Mesothelial cell of epicardium (in vitro differentiated cells): ENCODE measurements around the gene TMEM107. TPM values are rescaled to one million over a fixed set of nuclear protein-coding genes. Genes with fewer than 3 reads are reported as not detected.

Experiments
- DNase-seq, 2 experiments: peaks; one replicate each; pipeline ENCODE4 v3.0.0; 2021; ENCODE audit warnings: low spot score in 2 of 2; ENCODE audit not compliant: unreplicated experiment in 2 of 2
- H3K27ac Mint-ChIP-seq: 2 replicates; pipeline ENCODE4 v1.8.0; 2021; ENCODE audit warnings: mixed read lengths
- H3K27me3 Mint-ChIP-seq: 2 replicates; pipeline ENCODE4 v1.8.0; 2021; ENCODE audit warnings: low read depth, mixed read lengths
- H3K36me3 Mint-ChIP-seq: 2 replicates; pipeline ENCODE4 v1.8.0; 2021; ENCODE audit warnings: mixed read lengths
- H3K4me1 Mint-ChIP-seq: 2 replicates; pipeline ENCODE4 v1.8.0; 2021; ENCODE audit warnings: mixed read lengths
- H3K4me3 Mint-ChIP-seq: 2 replicates; pipeline ENCODE4 v1.8.0; 2021; ENCODE audit warnings: mild to moderate bottlenecking, moderate library complexity, mixed read lengths
- H3K9me3 Mint-ChIP-seq: 2 replicates; pipeline ENCODE4 v1.8.0; 2021; ENCODE audit warnings: mixed read lengths
- CTCF ChIP-seq: fragments of 200-600 bp; sonication (generic); IDR thresholded peaks from one replicate; pipeline ENCODE4 v1.5.0; 2021; ENCODE audit warnings: antibody characterized with exemption; ENCODE audit not compliant: unreplicated experiment
- total RNA-seq: library from RNA; stranded (reverse); gene quantifications from 3 replicates; pipeline ENCODE4 v1.2.1, GENCODE V29; 2021

The TMEM107 gene
- total RNA-seq, 1 donor from 2014 or later, result 23.2 TPM

GRCh38 chr17:8144401-8145231 lies 31.6 kb downstream of the TMEM107 start:
- Mint-ChIP-seq H3K27me3 (no peaks in the 10 kb centered on the region), H3K9me3 (no peaks in the 10 kb centered on the region), H3K4me3 (no peak overlapping the region), H3K36me3 (peaks cover 44% of the 10 kb centered on the region), H3K27ac (no peak overlapping the region), H3K4me1 (no peaks in the 10 kb centered on the region)
- DNase-seq, result no peak
- TF ChIP-seq CTCF, result no peak

GRCh38 chr17:8143581-8144400 lies 32.4 kb downstream of the TMEM107 start:
- no peaks in the 10 kb centered on the region for H3K9me3 Mint-ChIP-seq
- no peaks in the 10 kb centered on the region for H3K4me1 Mint-ChIP-seq
- no peak for TF ChIP-seq CTCF
- no peaks in the 10 kb centered on the region for H3K27me3 Mint-ChIP-seq
- no peak overlapping the region for H3K27ac Mint-ChIP-seq
- H3K4me3 Mint-ChIP-seq, result no peak overlapping the region
- H3K36me3 Mint-ChIP-seq, result peaks cover 42% of the 10 kb centered on the region
- DNase-seq, result no peak

- no peaks in the 10 kb centered on the region for H3K27me3 Mint-ChIP-seq
- H3K4me3 Mint-ChIP-seq, result no peak overlapping the region
- DNase-seq, result no peak
- no peaks in the 10 kb centered on the region for H3K9me3 Mint-ChIP-seq
- H3K36me3 Mint-ChIP-seq, result peaks cover 37% of the 10 kb centered on the region
- no peak overlapping the region for H3K27ac Mint-ChIP-seq
- H3K4me1 Mint-ChIP-seq, result no peaks in the 10 kb centered on the region
- no peak for TF ChIP-seq CTCF
Observed at GRCh38 chr17:8142887-8143580, 33.1 kb downstream of the TMEM107 start.

- TF ChIP-seq CTCF, result no peak
- no peak overlapping the region for H3K27ac Mint-ChIP-seq
- H3K27me3 Mint-ChIP-seq, result no peaks in the 10 kb centered on the region
- H3K9me3 Mint-ChIP-seq, result no peaks in the 10 kb centered on the region
- peaks cover 34% of the 10 kb centered on the region for H3K36me3 Mint-ChIP-seq
- H3K4me3 Mint-ChIP-seq, result no peak overlapping the region
- H3K4me1 Mint-ChIP-seq, result no peaks in the 10 kb centered on the region
- DNase-seq, result no peak
Observed at GRCh38 chr17:8142158-8142886, 33.9 kb downstream of the TMEM107 start.

GRCh38 chr17:8141741-8142140 lies 34.4 kb downstream of the TMEM107 start:
- Mint-ChIP-seq H3K4me3 (no peak overlapping the region), H3K36me3 (peaks cover 31% of the 10 kb centered on the region), H3K27ac (no peak overlapping the region), H3K9me3 (no peaks in the 10 kb centered on the region), H3K4me1 (no peaks in the 10 kb centered on the region), H3K27me3 (no peaks in the 10 kb centered on the region)
- no peak for DNase-seq
- TF ChIP-seq CTCF, result no peak
